Suprapubic skin (tissue), 4 donors: Measurements from ENCODE around the gene LTO1. TPM values are rescaled to one million over a fixed set of nuclear protein-coding genes. Genes with fewer than 3 reads are reported as not detected.

Experiments used
- DNase-seq, 2 donors: peaks; one replicate each; pipeline ENCODE4 v3.0.0-alpha.2; 2019; ENCODE audit warnings: low spot score in 2 of 2
- H3K27ac ChIP-seq: fragments of 200-600 bp; sonication (generic); one replicate; pipeline ENCODE4 v1.5.1; 2019
- H3K27me3 ChIP-seq: fragments of 200-600 bp; sonication (generic); one replicate; pipeline ENCODE4 v1.5.1; 2019
- H3K36me3 ChIP-seq: fragments of 200-600 bp; sonication (generic); one replicate; pipeline ENCODE4 v1.5.1; 2019
- H3K4me1 ChIP-seq: fragments of 200-600 bp; sonication (generic); one replicate; pipeline ENCODE4 v1.5.1; 2019
- H3K4me3 ChIP-seq: fragments of 200-600 bp; sonication (generic); one replicate; pipeline ENCODE4 v1.5.1; 2019; ENCODE audit warnings: mild to moderate bottlenecking
- H3K9me3 ChIP-seq: fragments of 200-600 bp; sonication (generic); one replicate; pipeline ENCODE4 v1.5.1; 2019
- CTCF ChIP-seq, 2 donors: fragments of 200-600 bp in 1 of 2; fragments of 450-650 bp in 1 of 2; sonication (generic) in 1 of 2; IDR thresholded peaks; one replicate each; pipeline ENCODE4 v1.5.1; 2016 to 2019; ENCODE audit warnings: antibody characterized with exemption in 2 of 2, mild to moderate bottlenecking in 1 of 2, moderate library complexity in 1 of 2
- EP300 ChIP-seq: sonication (generic); formaldehyde crosslinking; IDR thresholded peaks from one replicate; pipeline ENCODE4 v1.6.1; 2017; ENCODE audit warnings: antibody characterized with exemption
- POLR2A ChIP-seq, 2 donors: fragments of 450-650 bp; IDR thresholded peaks; one replicate each; pipeline ENCODE4 v1.6.1; 2017; ENCODE audit warnings: antibody characterized with exemption in 2 of 2, mild to moderate bottlenecking in 2 of 2, moderate library complexity in 2 of 2
- POLR2AphosphoS5 ChIP-seq, 3 donors: sonication (generic); formaldehyde crosslinking; IDR thresholded peaks; one replicate each; pipeline ENCODE4 v1.6.1; 2017; ENCODE audit warnings: antibody characterized with exemption in 3 of 3
- WGBS: methylation state at CpG from one replicate; pipeline ENCODE4 v1.1.5; 2018; 5-methylcytosine and 5-hydroxymethylcytosine counted together
- total RNA-seq, 4 donors: library from RNA; depleted of rRNA; stranded (reverse); fragments of >200 nt; gene quantifications; one replicate each; pipeline ENCODE4 v1.1.0, GENCODE V29; 2016

LTO1 gene
- total RNA-seq, 4 donors from 2014 or later: 20.6 to 41.4 (median 22.7) TPM

DNA sequence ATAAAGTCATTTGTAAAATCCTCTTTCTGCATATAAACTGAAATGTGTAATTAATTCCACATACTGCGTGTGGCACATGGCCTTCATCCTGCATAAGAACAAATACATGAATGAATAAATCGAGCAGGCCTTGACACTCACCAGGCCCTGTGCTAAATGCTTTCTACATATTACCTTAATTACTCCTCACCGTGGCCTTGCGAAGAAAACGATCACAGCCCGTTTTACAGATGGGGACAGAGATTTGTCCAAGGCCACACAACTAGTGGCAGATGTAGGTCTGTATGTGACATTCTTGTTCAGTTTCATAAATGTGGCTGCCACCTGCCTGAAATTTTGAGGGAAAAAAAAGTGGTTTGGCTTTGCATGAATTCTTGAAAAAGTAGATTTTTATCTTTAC is 40.0 kb downstream of the LTO1 start:
- no peak for TF ChIP-seq EP300
- H3K9me3 ChIP-seq: no peaks in the 10 kb centered on the region
- no peaks in the 10 kb centered on the region for H3K36me3 ChIP-seq
- peaks cover 8% of the 10 kb centered on the region for H3K27me3 ChIP-seq
- 65% methylated on average over 6 of the region's 6 CpGs for WGBS
- no peak overlapping the region for H3K27ac ChIP-seq
- H3K4me3 ChIP-seq: no peak overlapping the region
- peaks cover 46% of the 10 kb centered on the region for H3K4me1 ChIP-seq
- DNase-seq: peak in 1 of 2 donors; percentile 45

DNA sequence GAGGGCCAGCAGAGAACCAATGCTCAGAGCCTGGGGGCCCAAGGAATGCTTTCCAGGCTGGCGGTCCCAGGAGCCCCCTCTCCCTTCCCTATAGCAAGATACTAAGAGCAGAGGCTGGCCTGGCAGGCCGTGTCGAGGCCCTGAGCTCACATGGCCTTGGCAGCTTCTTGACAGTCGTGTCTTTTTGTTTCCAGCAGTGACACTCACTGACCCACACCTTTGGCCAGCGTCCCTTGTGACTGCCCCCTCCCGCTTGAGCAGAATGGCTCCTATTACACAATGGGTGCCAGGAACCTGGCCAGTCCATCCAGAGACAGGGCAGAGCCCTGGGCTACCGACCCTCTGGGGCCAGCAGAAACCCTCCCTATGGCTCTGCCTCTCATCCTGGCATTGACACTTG is 40.6 kb downstream of the LTO1 start:
- Histone ChIP-seq H3K36me3 (no peaks in the 10 kb centered on the region), H3K27me3 (peaks cover 8% of the 10 kb centered on the region), H3K4me1 (peaks cover 40% of the 10 kb centered on the region), H3K4me3 (no peak overlapping the region), H3K27ac (no peak overlapping the region), H3K9me3 (no peaks in the 10 kb centered on the region)
- peak in 1 of 2 donors; percentile 75 for DNase-seq
- no peak for TF ChIP-seq POLR2AphosphoS5 (IDR thresholded peaks at IDR 0.05)
- TF ChIP-seq EP300: no peak
- TF ChIP-seq POLR2A (IDR thresholded peaks at IDR 0.05): no peak
- TF ChIP-seq CTCF (IDR thresholded peaks at IDR 0.05): no peak
- WGBS: 78% methylated on average over 6 of the region's 7 CpGs

DNA sequence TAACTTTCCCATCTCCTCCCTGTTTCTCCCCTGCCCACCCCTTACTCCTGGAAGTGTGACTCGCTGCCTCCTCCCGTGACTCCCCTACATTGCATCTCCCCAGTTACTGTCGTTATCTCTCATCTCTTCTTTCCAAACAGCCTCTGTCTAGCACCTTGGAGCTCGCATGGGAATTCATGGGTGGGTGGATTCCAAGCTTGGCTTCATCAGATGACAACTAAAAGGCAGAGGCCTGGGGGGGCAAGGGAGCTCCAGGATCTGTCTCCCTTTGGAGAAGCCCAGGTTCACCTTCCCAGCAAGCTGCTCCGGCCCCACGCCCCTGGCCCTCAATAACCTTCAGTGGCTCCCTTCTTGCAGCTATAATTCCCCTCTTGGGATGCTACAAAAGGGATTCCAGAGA is 41.1 kb downstream of the LTO1 start:
- peaks cover 34% of the 10 kb centered on the region for H3K4me1 ChIP-seq
- no peaks in the 10 kb centered on the region for H3K9me3 ChIP-seq
- no peak overlapping the region for H3K4me3 ChIP-seq
- H3K27me3 ChIP-seq: peaks cover 8% of the 10 kb centered on the region
- no peaks in the 10 kb centered on the region for H3K36me3 ChIP-seq
- WGBS: 89% methylated on average over 6 of the region's 6 CpGs
- no peak for TF ChIP-seq CTCF (IDR thresholded peaks at IDR 0.05)
- no peak for TF ChIP-seq EP300
- peak in 1 of 2 donors; percentile 77 for DNase-seq
- H3K27ac ChIP-seq: no peak overlapping the region

GRCh38 chr11:69632900-69633299 is 42.3 kb downstream of the LTO1 start:
- 95% methylated on average over 4 of the region's 4 CpGs for WGBS
- no peak overlapping the region for H3K4me3 ChIP-seq
- peak in 1 of 2 donors; percentile 35 for DNase-seq

GRCh38 chr11:69630424-69630823 is 44.7 kb downstream of the LTO1 start:
- Histone ChIP-seq H3K27ac (no peak overlapping the region), H3K4me3 (no peak overlapping the region), H3K36me3 (no peaks in the 10 kb centered on the region), H3K27me3 (no peaks in the 10 kb centered on the region), H3K4me1 (no peaks in the 10 kb centered on the region), H3K9me3 (no peaks in the 10 kb centered on the region)
- peak in 1 of 2 donors; percentile 55 for DNase-seq
- 93% methylated on average over 8 of the region's 8 CpGs for WGBS
- TF ChIP-seq POLR2A (IDR thresholded peaks at IDR 0.05): no peak
- no peak for TF ChIP-seq CTCF (IDR thresholded peaks at IDR 0.05)
- no peak for TF ChIP-seq EP300
- TF ChIP-seq POLR2AphosphoS5 (IDR thresholded peaks at IDR 0.05): no peak

More at GRCh38 chr11:69632900-69633299, 42.3 kb downstream of the LTO1 start:
- TF ChIP-seq POLR2AphosphoS5 (IDR thresholded peaks at IDR 0.05) (no peak), POLR2A (IDR thresholded peaks at IDR 0.05) (no peak)
- no peaks in the 10 kb centered on the region for H3K36me3 ChIP-seq
- peaks cover 3% of the 10 kb centered on the region for H3K27me3 ChIP-seq
- no peaks in the 10 kb centered on the region for H3K9me3 ChIP-seq
- H3K4me1 ChIP-seq: peaks cover 23% of the 10 kb centered on the region
- no peak overlapping the region for H3K27ac ChIP-seq

DNA sequence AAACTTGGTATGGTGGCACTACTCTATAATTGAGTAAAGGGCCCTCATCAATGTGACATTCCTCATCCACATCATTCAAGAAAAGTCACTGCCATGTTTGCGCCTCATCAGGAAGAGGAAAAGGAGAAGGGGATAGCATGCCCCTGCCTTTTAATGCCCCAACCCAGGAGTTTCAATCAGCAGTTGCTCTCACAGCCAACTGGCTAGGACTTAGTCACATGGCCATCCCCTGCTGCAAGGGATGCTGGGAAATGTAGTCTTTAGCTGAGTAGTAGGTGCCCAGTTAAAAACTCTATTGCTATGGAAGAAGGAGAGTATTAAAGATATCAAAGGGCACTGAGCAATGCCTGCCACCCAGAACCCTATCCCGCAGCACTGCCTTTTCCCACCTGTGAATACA is 45.1 kb downstream of the LTO1 start:
- peak in 1 of 2 donors; percentile 9 for DNase-seq
- Histone ChIP-seq H3K9me3 (no peaks in the 10 kb centered on the region), H3K27ac (no peak overlapping the region), H3K27me3 (no peaks in the 10 kb centered on the region), H3K4me3 (no peak overlapping the region), H3K36me3 (no peaks in the 10 kb centered on the region), H3K4me1 (no peaks in the 10 kb centered on the region)
- WGBS: 96% methylated on average over 2 of the region's 2 CpGs
- TF ChIP-seq EP300 (no peak), POLR2AphosphoS5 (IDR thresholded peaks at IDR 0.05) (no peak), POLR2A (IDR thresholded peaks at IDR 0.05) (no peak), CTCF (IDR thresholded peaks at IDR 0.05) (no peak)
